NCI-H226 (cell line): ENCODE measurements around the gene HOMER3.

Source experiments
- DNase-seq: peaks from one replicate; pipeline ENCODE4 v3.0.0-alpha.2; 2015

The HOMER3 gene

DNA sequence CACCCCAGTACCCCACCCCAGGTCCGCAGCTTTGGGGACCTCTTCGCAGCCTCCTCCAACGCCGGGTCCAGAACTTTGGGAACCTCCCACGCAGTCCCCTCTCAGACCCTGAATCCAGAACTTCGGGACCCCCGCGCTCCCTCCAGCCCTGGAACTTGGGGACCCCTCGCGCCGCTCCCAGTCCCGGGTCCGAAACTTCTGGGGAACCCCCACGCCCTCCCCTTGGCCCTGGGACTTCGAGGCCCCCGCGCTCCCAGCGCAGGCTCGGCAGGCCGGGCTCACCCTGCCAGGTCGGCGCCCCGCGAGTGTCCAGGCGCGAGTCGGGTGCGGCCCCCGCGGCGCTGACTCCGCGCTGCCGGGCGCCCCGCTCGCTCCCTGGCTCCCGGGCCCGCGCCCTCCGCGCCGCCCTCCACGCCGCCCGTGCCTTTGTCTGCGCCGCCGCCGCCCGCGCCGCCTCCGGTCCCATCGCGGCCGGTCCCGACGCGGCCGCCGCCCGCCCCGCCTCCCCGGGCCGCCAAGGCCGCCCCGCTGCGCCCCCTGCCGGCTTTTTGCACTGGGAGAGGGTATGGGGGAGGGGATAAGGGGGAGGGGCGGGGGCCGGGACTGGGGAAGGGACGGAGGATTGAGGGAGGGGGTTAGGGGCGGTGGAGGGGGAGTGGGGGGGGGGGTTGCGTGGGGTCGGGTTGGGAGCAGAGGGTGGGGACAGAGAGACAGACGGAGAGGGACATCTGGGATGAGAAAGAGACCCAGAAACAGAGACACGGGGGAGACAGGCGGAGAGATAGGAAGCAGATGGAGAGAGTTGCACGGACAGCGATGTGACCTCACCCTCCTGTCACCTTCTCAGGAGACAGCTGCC is at the start of gene HOMER3:
Gene HOMER3, minus strand, starts transcription at position 449 of the 859 bp plus-strand sequence. CDS start 2,235 bp downstream, outside the sequence.
- DNase-seq, result peak; percentile 39

DNA sequence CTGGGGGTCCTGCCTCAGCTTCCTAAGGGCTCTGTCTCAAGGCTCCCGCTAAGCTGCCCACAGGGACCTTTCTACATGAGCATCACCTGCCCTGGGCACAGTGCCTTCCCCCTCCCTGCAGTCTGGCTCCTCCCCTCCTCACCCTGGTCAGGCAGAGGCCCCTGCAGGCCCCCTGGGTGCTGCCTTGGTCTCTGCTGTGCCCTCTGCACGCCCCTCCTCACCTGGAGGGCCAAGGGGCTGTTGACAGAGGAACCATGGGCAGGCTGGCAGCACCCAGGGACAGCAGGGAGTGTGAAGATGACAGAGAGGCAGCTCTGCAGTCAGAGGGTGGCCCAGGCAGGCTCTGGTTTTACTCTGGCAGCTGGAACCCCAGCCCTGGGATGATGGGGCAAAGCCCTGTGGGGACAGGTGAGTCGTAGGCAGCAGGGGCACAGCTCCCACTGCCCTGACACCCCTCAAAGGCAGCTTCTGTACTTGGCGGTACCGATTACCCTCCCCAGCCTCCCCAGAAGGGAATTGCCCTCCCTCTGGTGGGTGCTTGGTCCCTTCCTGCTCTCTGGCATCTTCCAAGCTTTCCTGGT is 49.2 kb upstream of the HOMER3 start:
- no peak for DNase-seq

DNA sequence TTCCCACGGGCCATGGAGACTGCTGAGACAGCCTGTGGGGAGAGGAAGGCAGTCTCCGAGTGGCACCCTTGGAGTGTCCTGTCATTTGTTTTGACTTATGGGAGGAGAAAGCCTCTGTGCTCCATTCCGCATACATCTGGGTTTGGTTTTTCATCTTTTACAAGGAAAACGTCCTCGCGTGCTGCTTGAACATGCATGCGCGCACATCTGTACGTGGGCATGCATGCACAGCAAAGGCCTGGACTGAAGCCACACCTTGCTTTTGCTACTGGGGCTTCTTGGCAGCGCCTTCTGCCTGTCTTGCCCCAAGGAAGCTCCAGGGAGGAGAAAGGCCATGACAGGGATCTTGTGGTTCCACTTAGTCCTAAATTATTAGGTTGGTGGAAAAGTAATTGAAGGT is 48.3 kb upstream of the HOMER3 start:
- DNase-seq, result no peak

DNA sequence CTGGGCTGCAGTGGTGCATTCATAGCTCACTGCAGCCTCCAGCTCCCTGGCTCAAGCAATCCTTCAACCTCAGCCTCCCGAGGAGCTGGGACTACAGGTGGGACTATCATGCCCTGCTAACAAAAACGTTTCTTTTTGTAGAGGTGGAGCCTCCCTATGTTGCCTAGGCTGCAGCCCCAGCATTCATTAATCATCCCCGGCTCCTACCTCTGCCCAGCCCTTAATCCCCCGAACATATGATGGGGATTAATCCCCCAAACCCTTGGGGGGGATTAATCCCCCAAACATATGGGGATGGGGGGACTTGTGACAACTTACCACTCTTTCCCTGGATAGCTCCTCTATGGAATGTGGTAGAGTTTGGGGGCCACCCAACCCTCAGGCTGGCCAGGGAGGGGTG is 46.4 kb upstream of the HOMER3 start:
- no peak for DNase-seq

DNA sequence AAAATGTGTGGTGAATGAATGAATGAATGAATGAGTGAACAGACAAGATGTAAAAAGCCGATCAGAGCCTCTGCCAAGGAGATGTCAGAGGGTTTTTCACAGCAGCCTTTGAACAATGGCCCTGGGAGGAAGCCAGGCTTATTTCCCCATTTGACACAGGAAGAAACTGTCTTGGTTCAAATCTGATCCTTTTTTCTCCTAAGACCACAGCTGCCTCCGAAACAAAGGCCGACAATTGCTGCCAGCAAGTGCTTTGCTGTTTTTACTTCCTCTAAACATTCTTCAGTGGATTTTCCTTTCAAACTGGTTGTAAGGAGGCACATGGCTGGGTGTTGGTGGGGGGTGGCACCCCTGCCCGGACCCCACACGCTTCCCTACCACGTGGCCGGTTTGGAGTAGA is 44.2 kb upstream of the HOMER3 start:
- no peak for DNase-seq

DNA sequence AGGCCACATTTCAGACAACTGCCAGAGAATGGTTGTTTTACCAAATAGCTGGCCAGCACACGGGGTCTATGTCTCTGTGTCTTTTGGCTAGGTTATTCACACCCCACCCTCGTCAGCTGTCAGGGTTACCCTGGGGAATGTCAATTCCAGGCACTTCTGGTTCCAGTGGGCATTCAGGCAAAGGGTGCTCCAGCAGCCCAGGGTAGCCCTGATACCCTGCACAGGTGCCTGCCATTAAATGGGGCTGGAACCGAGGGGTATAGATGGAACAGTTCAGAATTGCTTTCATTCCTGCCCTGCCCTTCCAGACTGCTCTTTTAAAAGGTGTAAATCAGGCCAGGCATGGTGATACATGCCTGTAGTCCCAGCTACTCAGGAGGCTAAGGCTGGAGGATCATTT is 43.2 kb upstream of the HOMER3 start:
- no peak for DNase-seq

DNA sequence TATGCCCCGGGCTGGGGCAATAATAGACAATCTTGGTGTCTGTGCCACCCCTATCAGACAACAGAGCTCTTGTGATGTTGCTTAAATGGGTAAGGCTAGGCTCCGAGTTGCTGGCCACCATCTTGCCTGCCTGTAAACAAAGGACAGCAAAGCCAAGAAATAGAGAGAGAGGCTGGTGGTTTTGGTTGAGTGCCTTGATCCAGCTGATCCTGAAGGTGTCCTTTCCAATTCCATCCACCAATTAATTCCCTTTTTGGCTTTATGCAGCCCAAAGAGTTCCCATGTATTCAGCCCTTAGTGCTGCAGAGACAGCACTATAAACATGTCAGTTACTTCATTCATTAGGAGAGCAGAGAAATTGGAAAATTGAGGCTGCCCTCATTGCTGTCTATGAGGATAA is 41.7 kb upstream of the HOMER3 start:
- DNase-seq, result no peak

DNA sequence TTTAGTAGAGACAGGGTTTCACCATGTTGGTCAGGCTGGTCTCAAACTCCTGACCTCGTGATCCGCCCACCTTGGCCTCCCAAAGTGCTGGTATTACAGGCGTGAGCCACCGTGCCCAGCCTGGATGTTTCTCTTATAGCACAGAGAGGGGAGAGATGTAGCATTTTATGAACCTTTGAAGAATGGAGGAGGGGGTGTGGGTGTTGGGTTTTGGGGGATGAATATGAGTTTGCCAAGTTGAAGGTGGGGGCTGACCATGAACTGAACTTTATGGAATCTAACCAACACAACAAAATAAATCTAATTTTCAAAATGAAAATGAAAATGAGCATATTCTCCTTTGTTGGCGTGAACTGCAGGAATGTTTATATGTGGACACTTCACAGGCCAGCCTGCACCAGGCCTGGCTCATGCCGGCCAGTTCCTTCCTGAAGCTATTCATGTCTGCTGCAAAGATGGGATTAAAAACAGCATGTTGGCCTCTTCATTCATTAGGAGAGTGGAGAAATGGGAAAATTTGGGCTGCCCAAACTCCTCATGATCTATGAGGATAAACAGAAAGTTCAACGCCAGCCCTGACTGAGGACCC is 39.5 kb upstream of the HOMER3 start:
- no peak for DNase-seq

DNA sequence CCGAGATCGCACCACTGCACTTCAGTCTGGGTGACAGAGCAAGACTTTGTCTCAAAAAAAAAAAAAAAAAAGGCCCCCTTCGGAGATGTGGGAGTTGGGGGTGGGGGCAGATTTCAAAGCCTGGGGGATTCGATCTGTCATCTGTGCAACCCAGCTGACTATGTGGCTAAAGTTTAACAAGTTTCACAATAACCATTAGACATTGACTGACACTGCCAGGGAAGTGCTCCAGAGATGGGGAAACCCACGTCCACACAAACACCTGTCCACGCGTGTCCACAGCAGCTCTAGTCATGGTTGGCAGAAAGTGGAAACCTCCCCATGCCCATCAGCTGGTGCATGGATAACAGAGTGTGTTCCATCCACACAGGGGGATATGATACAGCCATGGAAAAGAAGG is 37.6 kb upstream of the HOMER3 start:
- no peak for DNase-seq

DNA sequence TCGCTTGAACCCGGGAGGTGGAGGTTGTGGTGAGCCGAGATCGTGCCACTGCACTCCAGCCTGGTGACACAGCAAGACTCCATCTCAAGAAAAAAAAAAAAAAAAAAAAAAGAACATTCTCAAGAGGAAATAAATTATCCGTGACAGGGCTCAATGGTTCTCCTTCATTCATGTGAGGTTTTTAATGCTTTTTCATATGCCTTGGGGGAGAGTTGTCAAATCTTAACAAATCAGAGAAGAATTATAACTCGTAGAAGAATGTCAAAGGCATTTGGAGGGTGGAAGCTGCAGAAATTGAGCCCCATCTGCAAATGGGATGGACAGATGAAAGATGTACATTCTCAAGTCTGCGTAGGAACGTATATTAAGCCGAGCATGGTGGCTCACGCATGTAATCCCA is 34.9 kb upstream of the HOMER3 start:
- no peak for DNase-seq

DNA sequence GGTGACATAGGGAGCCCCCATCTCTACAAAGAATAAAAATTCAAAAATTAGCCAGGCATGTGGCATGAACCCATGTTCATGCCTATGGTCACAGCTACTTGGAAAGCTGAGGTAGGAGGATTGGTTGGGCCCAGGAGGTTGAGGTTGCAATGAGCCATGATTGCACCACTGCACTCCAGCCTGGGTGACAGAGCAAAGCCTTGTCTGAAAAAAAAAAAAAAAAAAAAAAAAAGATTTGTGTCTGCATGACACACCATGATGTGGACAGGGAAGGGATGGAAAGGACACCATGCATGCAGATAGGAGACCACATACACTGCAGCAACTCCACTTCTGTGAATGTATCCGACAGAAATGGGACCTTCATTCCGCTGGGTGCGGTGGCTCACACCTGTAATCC is 34.0 kb upstream of the HOMER3 start:
- no peak for DNase-seq

DNA sequence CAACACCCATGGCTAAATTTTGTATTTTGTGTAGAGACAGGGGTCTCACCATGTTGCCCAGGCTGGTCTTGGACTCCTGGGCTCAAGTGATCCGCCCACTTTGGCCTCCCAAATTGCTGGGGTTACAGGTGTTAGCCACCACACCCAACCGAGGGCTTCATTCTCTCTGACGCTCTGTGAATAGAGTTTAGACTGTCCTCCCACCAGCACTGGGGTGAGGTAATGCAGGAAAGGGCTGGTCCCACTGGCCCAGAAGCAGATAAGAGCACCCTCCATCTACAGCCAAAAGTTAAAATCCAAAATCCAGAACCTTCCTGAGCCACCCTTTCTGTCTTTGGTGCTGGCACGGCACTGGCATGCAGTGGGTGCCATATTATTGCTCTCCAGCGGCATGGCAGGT is 31.8 kb upstream of the HOMER3 start:
- DNase-seq, result no peak

DNA sequence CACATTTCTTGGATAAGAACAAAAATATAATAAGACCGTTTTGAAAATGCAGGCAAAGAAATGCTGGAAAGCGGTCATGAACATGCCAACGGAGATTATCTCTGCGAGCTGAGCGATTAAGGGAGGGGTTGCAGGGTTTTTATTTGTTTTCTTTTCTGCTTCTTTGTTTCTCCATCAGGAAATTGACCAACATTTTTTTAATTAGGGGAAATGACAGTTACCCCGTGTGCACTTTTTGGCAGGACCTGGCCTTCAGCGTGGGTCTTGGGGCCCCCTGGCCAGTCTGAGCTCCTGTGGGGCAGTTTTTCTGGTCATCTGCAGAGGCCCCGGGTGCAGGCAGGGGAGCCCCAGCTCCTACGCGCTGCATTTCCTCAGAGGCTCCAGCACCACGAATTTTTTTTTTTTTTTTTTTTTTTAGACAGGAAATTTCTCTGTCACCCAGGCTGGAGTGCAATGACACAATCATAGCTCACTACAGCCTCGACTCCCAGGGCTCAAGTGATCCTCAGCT is 31.3 kb upstream of the HOMER3 start:
- DNase-seq, result no peak

DNA sequence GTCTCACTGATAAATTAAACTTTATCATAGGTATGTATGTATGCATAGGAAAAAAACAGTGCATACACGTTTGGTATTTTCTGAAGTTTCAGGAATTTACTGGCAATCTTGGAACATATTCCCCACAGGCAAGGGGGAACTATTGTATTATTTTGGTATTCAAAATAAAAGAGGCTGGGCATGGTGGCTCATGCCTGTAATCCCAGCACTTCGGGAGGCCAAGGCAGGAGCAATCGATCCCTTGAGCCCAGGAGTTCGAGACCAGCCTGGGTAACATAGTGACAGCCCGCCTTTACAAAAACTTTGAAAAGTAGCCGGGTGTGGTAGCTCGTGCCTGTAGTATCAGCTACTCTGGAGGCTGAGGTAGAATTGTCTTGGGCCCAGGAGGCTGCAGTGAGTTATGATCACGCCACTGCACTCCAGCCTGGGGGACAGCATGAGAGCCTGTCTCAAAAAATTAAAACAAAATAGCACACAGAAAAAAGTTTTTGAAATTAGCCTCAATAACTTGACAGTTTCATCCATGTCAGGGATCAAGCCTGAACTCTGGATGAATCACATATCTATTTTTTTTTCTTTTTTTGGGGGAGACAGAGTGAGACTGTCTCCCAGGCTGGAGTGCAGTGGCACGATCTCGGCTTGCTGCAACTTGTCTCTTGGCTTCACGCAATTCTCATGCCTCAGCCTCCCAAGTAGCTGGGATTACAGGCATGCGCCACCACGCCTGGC is 29.1 kb upstream of the HOMER3 start:
- no peak for DNase-seq

DNA sequence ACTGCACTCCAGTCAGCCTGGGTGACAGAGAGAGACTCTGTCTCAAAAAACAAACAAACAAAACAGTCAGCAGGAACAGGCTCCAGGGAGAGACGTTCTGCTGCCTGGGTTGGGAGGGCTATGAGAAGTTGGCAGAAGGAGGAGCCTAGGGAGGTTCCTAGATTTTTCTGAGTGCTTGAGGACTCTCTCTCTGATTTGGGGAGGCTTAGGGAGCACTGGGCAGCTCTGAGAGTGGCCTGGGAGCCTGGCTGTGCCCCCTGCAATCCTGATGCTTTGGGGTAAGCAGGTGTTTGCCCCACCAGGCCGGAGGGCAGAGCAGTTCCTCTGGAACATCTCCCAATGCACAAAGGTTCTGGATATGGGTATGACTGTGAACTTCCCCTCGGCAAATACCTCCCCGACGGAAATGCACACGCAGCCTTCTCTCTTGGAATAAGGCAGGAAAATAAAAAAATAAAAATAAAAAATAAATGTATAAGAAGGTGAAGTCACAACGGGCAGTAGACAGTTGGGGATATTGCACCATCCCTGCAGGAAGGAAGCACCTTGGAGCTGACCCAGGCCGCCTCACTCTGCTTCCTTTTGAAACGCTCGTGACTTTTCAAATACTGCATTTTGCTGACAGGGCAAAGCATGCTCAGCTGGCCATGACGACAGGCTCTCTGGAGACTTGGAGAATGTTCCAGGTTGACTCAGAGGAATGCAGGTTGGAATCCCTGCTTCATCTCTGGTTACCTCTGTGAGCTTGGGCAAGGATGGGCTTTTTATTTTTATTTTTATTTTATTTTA is 26.5 kb upstream of the HOMER3 start:
- DNase-seq, result peak; percentile 25

DNA sequence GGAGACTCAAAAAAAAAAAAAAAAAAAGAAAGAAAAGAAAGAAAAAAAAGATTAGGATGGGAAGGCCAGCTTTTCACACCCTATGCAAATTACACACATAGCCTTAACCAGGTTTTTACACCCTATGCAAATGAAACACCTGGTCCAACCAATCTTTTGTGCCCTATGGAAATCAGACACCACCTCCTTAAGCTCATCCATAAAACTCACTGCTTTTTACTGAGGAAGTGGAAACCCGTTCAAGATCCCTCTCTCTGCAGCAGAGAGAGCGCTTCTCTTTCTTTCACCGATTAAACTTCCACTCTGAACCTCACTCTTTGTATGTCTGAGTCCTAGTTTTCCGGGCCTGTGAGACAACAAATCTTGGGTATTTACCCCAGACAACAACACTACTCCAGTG is 25.3 kb upstream of the HOMER3 start:
- DNase-seq, result no peak

DNA sequence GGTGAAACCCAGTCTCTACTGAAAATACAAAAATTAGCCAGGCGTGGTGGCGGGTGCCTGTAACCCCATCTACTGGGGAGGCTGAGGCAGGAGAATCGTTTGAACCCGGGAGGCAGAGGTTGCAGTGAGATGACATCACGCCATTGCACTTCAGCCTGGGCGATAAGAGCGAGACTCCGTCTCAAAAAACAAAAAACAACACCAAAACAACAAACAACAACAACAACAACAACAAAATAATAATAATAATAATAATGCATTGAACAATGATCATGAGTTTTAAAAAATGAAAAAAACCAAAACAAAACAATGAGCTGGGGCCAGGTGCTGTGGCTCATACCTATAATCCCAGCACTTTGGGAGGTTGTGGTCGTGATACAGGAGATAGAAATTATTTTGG is 23.1 kb upstream of the HOMER3 start:
- DNase-seq, result no peak

DNA sequence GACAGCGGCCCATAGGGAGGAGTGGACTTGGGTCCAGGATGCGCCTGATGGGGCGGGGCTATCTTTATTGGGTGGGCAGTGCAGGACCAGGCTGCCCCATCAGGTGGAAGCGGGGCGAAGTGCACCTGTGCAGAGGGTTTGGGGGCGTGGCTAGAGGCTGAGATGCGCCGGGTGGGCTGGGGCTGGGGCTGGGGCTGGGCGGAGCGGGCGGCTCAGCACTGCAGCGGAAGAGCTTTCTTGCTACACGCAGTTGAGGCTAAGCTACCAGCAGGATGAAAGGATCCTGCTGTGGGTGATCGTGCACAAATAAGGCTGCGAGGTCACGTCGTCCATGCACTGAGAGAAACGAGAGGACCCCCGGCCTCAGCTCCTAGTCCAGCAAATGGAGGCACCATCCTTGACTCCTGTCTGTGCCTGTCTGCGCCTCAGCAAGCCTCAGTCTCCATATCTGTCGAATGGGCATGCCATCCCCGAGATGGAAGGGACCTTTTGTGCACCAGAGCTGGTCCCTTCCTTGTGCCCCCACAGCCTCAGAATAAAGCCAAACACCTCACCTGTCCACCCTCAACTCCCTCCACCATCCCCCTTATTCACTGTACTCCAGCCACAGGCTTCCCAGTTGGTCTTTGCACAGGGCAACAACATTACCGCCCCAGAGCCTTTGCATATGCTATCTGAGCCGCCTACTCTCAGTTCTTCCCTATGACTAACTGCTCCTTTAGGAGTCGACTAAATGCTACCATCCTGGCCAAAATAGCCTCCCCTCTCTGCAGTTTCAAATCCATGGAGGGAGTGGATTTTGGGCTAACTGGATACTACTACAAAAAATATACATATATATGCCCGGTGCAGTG is 21.0 kb upstream of the HOMER3 start:
- no peak for DNase-seq

DNA sequence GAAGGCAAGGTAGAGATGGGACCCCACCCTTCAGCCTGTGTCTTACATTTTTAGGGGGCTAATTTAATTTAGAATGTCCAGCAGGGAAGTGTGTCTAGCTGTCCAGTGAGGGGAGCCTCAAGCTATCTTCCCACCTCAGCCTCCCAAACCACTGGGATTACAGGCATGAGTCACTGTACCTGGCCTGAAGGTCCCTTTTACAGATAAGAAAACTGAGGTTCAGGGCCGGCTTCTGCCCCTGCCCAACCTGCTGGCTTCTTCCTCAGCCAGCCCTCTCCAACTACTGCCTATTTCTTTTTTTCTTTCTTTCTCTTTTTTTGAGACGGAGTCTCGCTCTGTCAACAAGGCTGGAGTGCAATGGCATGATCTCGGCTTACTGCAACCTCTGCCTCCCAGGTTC is 19.4 kb upstream of the HOMER3 start:
- no peak for DNase-seq

DNA sequence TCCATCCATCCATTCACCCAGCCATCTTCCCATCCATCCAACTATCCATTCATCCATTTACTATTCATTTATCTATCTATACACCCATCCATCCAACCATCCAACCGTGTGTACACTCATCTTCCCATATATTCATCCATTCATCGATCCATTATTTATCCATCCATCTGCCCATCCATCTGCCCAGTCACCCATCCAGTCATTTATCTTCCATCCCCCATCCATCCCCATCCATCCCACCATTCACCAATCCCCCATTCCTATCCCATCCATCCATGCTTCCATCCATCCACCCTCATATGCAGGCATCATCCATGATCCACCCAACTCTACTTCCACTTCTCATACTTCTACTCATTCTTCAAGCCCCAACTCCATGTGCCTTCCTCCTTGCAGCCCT is 14.0 kb upstream of the HOMER3 start:
- DNase-seq, result no peak

DNA sequence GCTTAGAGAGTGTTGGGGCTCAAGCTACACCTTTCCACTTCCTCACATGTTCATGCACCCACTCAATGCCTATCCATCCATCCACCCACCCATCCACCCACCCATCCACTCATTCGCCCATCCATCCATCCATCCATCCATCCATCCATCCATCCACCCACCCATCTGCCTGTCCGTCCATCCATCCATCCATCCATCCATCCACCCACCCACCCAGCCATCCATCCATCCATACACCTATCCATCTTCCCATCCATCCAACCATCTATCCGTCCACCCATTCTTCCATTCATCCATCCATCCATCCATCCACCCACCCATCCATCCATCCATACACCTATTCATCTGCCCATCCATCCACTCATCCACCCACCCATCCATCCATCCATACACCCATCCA is 13.1 kb upstream of the HOMER3 start:
- DNase-seq, result no peak
